Activated T-helper 1 cell treated with anti-CD3 and anti-CD28 coated beads, Interleukin-12 subunit alpha, Interleukin-12 subunit beta, Interleukin-2, Interleukin-4 antibody, amounts not matched to agents 30 ng/mL and 10 ng/mL and 1 ng/mL, durations not matched to agents 14 hours and 24 hours and 36 hours (primary cell): ENCODE measurements around the gene MT4. TPM values are rescaled to one million over a fixed set of nuclear protein-coding genes. Genes with fewer than 3 reads are reported as not detected.

Source experiments
- DNase-seq: peaks from one replicate; pipeline ENCODE4 v3.0.0; 2021; ENCODE audit warnings: low spot score
- H3K27ac Mint-ChIP-seq: one replicate; pipeline ENCODE4 v1.8.0; 2021; ENCODE audit warnings: mild to moderate bottlenecking, mixed read lengths
- H3K27me3 Mint-ChIP-seq: one replicate; pipeline ENCODE4 v1.8.0; 2022; ENCODE audit warnings: mild to moderate bottlenecking, moderate library complexity, mixed read lengths; ENCODE audit not compliant: insufficient read depth
- H3K36me3 Mint-ChIP-seq: one replicate; pipeline ENCODE4 v1.8.0; 2021; ENCODE audit warnings: low read depth, mixed read lengths
- H3K4me1 Mint-ChIP-seq: one replicate; pipeline ENCODE4 v1.8.0; 2021; ENCODE audit warnings: low read depth, mixed read lengths
- H3K4me3 Mint-ChIP-seq: one replicate; pipeline ENCODE4 v1.8.0; 2021; ENCODE audit warnings: mild to moderate bottlenecking, moderate library complexity, mixed read lengths
- H3K9me3 Mint-ChIP-seq: one replicate; pipeline ENCODE4 v1.8.0; 2021; ENCODE audit warnings: mixed read lengths
- intact Hi-C: fragments of 100-400 bp; cut with micrococcal nuclease; formaldehyde crosslinking; loops from one replicate; pipeline ENCODE4 v1.15.1; 2024
- total RNA-seq: library from RNA; stranded (reverse); gene quantifications from 2 replicates; pipeline ENCODE4 v1.2.3, GENCODE V29; 2022

MT4 gene
- total RNA-seq, result not detected in 2 replicates

DNA sequence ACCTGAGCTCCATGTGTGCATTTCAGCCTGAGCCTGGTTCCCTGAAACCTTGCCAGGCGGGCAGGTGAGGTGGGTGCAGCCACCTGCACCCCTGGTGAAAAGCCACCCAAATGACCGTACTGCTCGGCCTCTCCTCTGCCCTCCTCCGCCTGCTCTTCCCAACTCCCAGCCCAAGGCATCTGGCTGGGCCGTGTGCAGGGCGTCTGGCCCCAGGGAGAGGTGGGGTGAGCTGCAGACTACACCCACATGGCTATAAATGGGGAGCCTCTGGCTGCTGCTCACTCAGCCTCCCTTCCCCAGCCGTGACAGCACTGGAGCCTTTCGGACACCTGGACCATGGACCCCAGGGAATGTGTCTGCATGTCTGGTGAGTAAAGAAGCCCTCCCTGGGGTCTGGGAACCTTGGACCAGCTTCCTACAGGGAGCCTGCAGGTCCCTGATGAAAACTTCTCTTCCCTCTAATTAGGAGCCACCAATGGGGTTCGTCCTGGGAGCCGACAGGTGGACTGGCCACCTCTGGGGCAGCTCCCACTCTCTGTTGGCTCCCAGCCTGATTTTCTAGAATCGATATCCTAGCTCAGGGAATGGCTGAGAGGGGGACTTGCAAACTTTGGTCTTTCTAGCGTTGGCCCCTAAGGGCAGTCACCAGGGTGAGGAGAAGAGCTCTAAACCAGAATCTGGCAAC lies at the start of gene MT4:
MT4 (plus strand) TSS at position 281 of the 685 bp plus-strand sequence; CDS start at position 337, 56 bp downstream.
- Mint-ChIP-seq H3K4me3 (no peak within 1 kb of the TSS), H3K27ac (no peak within 1 kb of the TSS), H3K4me1 (peaks cover 6% of the 10 kb centered on the region), H3K36me3 (no peaks in the 10 kb centered on the region), H3K9me3 (no peaks in the 10 kb centered on the region), H3K27me3 (peaks cover 25% of the 10 kb centered on the region)
- DNase-seq, result no peak
- intact Hi-C loops, result no loop called here

- intact Hi-C loops, result no loop called here
- no peak overlapping the region for H3K4me3 Mint-ChIP-seq
- no peak overlapping the region for H3K27ac Mint-ChIP-seq
- H3K4me1 Mint-ChIP-seq, result peaks cover 7% of the 10 kb centered on the region
- DNase-seq, result no peak
- no peaks in the 10 kb centered on the region for H3K9me3 Mint-ChIP-seq
- H3K36me3 Mint-ChIP-seq, result peaks cover 1% of the 10 kb centered on the region
- H3K27me3 Mint-ChIP-seq, result no peaks in the 10 kb centered on the region
These were observed 49.2 kb upstream of the MT4 start for GRCh38 chr16:56515665-56516064.

DNA sequence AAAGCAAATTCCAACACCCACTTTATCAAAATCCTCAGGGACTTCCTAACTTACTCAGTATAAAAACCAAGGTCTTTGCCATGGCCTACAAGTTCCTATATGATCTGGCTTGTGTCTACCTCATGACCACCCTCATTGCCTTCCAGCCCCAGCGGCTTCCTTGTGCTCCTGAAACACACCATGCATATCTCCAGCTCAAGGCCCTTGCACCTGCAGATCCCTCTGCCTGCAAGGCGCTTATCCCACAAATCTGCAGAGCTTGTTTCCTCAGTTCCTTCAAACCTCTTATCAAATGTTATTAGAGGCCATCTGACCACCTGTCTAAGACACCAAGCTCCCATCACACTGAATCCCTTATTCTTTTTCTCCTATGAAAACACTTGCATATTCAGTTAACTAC lies 47.7 kb upstream of the MT4 start:
- intact Hi-C loops, result no loop called here
- Mint-ChIP-seq H3K27me3 (no peaks in the 10 kb centered on the region), H3K9me3 (no peaks in the 10 kb centered on the region), H3K36me3 (no peaks in the 10 kb centered on the region), H3K4me3 (no peak overlapping the region), H3K27ac (no peak overlapping the region), H3K4me1 (peaks cover 9% of the 10 kb centered on the region)
- DNase-seq, result no peak

GRCh38 chr16:56518425-56518824 lies 46.4 kb upstream of the MT4 start:
- H3K4me3 Mint-ChIP-seq, result peak overlapping the region; percentile 84
- no peaks in the 10 kb centered on the region for H3K9me3 Mint-ChIP-seq
- intact Hi-C loops, result no loop called here
- no peak for DNase-seq
- H3K36me3 Mint-ChIP-seq, result peaks cover 3% of the 10 kb centered on the region
- H3K27ac Mint-ChIP-seq, result peak overlapping the region; percentile 32
- H3K4me1 Mint-ChIP-seq, result peaks cover 9% of the 10 kb centered on the region
- H3K27me3 Mint-ChIP-seq, result no peaks in the 10 kb centered on the region

GRCh38 chr16:56519459-56520250 lies 45.2 kb upstream of the MT4 start, which contains the start of gene BBS2:
Gene BBS2 (minus strand): TSS chr16:56520024. CDS start chr16:56519862, 162 bp downstream.
- intact Hi-C loops, result loop anchor here (1.0 kb wide), 1 partner anchor 68 kb away; the partner anchor contains the start of genes NUDT21 and OGFOD1
- peaks cover 9% of the 10 kb centered on the region for H3K4me1 Mint-ChIP-seq
- H3K4me3 Mint-ChIP-seq, result peak within 1 kb of the TSS; percentile 84
- no peaks in the 10 kb centered on the region for H3K27me3 Mint-ChIP-seq
- peaks cover 3% of the 10 kb centered on the region for H3K36me3 Mint-ChIP-seq
- DNase-seq, result peak; percentile 85
- no peaks in the 10 kb centered on the region for H3K9me3 Mint-ChIP-seq
- peak within 1 kb of the TSS; percentile 74 for H3K27ac Mint-ChIP-seq

GRCh38 chr16:56520251-56520577 lies 44.7 kb upstream of the MT4 start:
- intact Hi-C loops, result loop anchor here (1.0 kb wide), 1 partner anchor 69 kb away; the partner anchor contains the start of genes NUDT21 and OGFOD1
- DNase-seq, result no peak
- Mint-ChIP-seq H3K4me3 (peak overlapping the region; percentile 84), H3K27ac (peak overlapping the region; percentile 74), H3K4me1 (peaks cover 9% of the 10 kb centered on the region), H3K36me3 (peaks cover 3% of the 10 kb centered on the region), H3K9me3 (no peaks in the 10 kb centered on the region), H3K27me3 (no peaks in the 10 kb centered on the region)

GRCh38 chr16:56525236-56525635 lies 39.6 kb upstream of the MT4 start:
- H3K9me3 Mint-ChIP-seq, result no peaks in the 10 kb centered on the region
- peaks cover 6% of the 10 kb centered on the region for H3K4me1 Mint-ChIP-seq
- no peak for DNase-seq
- peaks cover 8% of the 10 kb centered on the region for H3K27me3 Mint-ChIP-seq
- intact Hi-C loops, result no loop called here
- H3K36me3 Mint-ChIP-seq, result peaks cover 3% of the 10 kb centered on the region
- no peak overlapping the region for H3K27ac Mint-ChIP-seq
- H3K4me3 Mint-ChIP-seq, result no peak overlapping the region

DNA sequence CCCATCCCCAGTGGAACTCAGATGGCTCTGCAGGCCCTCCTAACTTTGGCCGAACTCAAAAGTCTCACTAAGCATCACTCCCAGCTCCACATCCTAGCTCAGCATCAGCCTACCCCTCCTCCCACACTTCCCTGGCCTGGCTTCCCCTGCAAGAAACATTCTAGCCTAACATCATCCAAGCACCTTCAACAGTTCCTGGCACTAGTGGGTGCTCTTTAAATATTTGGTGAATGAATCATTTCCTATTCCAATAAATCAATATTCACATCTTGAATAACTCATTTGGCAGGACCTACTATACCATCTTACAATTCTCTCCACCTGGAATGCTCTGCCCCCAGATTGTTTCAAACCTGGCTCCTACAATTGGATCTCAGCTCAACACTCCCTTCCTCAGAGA lies 34.0 kb upstream of the MT4 start:
- Mint-ChIP-seq H3K4me3 (no peak overlapping the region), H3K36me3 (no peaks in the 10 kb centered on the region), H3K27ac (no peak overlapping the region), H3K4me1 (no peaks in the 10 kb centered on the region), H3K27me3 (peaks cover 20% of the 10 kb centered on the region), H3K9me3 (no peaks in the 10 kb centered on the region)
- no peak for DNase-seq
- intact Hi-C loops, result no loop called here

GRCh38 chr16:56532714-56533113 lies 32.2 kb upstream of the MT4 start:
- intact Hi-C loops, result no loop called here
- Mint-ChIP-seq H3K27ac (no peak overlapping the region), H3K4me3 (no peak overlapping the region), H3K4me1 (no peaks in the 10 kb centered on the region), H3K9me3 (no peaks in the 10 kb centered on the region), H3K36me3 (no peaks in the 10 kb centered on the region), H3K27me3 (peaks cover 20% of the 10 kb centered on the region)
- no peak for DNase-seq

DNA sequence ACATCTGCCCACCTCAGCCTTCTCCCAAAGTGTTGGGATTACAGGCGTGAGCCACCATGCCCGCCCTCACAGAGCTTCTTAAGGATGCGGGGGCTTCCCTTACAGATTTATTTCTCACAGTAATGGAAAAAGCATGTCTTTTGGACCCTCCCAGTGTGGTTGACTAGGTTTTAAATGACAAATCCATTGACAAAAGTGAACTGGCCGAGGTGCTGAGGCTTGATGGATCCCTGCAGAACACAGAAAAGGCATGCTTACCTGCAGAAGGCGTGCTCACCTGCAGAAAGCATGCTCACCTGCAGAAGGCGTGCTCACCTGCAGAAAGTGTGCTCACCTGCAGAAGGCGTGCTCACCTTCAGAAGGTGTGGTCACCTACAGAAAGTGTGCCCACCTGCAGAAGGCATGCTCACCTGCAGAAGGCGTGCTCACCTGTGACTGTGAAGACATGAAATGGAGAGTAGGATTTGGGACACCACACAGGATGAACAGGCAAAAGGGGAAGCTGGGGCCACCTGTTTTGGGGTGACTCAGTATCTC lies 30.0 kb upstream of the MT4 start:
- Mint-ChIP-seq H3K4me3 (no peak overlapping the region), H3K27ac (no peak overlapping the region), H3K36me3 (no peaks in the 10 kb centered on the region), H3K4me1 (no peaks in the 10 kb centered on the region), H3K9me3 (no peaks in the 10 kb centered on the region), H3K27me3 (peaks cover 24% of the 10 kb centered on the region)
- DNase-seq, result no peak
- intact Hi-C loops, result no loop called here

- Mint-ChIP-seq H3K4me3 (no peak overlapping the region), H3K27ac (no peak overlapping the region), H3K36me3 (no peaks in the 10 kb centered on the region), H3K27me3 (peaks cover 24% of the 10 kb centered on the region), H3K4me1 (no peaks in the 10 kb centered on the region), H3K9me3 (no peaks in the 10 kb centered on the region)
- DNase-seq, result no peak
- intact Hi-C loops, result no loop called here
These were observed 26.5 kb upstream of the MT4 start for GRCh38 chr16:56538331-56538730.

DNA sequence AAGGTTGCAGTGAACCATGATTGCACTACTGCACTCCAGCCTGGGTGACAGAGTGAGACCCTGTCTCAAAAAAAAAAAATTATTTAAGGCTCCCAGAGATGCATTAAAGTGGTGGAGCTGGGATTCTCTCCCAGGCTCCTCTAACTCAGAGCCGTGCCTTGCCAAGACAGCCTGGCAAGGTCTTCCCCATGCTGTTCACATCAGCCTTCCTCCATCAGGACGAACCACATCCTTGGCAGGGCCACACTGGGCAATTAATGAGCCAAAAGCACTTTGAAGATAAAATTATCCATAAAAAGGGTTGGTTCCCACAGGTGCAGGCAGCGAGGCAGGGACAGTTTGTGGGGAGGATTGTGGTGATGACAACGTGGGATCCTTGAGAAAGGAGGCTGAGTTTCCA lies 25.2 kb upstream of the MT4 start:
- intact Hi-C loops, result no loop called here
- Mint-ChIP-seq H3K27ac (no peak overlapping the region), H3K36me3 (no peaks in the 10 kb centered on the region), H3K9me3 (no peaks in the 10 kb centered on the region), H3K27me3 (peaks cover 20% of the 10 kb centered on the region), H3K4me1 (no peaks in the 10 kb centered on the region), H3K4me3 (no peak overlapping the region)
- no peak for DNase-seq

DNA sequence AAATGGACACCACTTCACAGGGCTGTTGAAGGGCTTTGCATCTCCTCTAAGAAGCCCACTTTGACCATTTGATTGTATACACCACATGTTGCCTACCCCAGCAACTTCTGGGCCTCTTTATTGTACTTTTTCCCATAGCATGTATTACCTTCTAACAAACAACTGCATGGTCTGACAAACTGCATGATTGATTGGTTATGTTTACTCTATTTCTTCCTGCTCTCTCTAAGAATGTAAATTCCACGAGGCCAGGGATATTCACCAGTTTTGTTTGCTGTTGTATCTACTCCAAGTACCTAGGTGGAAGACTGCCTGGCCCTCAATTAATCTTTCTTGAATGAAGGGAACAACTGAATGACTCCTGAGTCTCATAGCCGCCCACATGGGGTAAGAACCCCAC lies 22.8 kb upstream of the MT4 start:
- Mint-ChIP-seq H3K36me3 (no peaks in the 10 kb centered on the region), H3K27me3 (peaks cover 22% of the 10 kb centered on the region), H3K9me3 (no peaks in the 10 kb centered on the region), H3K4me3 (no peak overlapping the region), H3K4me1 (peaks cover 2% of the 10 kb centered on the region), H3K27ac (no peak overlapping the region)
- intact Hi-C loops, result no loop called here
- DNase-seq, result no peak
